ENCODE measurements around the gene YY1AP1. TPM values are rescaled to one million over a fixed set of nuclear protein-coding genes. Genes with fewer than 3 reads are reported as not detected.
"Not testable (repeated sequence)": the region's sequence is repeated elsewhere in the genome, so short reads cannot be mapped to it uniquely, and the experiment has no call there.

Gene YY1AP1
- total and polyA plus RNA-seq, 2 donors (not counting 3 experiments of a cell fraction or from before 2014, with no cell fraction given), result 42.3 to 46.4 TPM

DNA sequence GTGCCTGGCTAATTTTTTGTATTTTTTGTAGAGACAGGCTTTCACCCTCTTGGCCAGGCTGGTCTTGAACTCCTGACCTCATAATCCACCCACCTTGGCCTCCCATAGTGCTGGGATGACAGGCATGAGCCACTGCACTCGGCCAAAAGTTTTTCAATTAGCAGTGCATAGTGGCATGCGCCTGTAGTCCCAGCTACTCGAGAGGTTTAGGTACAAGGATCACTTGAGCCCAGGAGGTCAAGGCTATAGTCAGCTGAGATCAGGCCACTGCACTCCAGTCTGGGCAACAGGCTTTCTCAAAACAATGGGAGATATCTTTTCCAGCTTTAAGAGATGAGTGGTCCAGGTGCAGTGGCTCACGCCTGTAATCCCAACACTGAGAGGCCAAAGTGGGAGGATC, 31.1 kb upstream of the YY1AP1 start:
- H3K9ac ChIP-seq (replicated peaks; ENCODE audit: extremely low read depth, insufficient read depth, low read length), result no peak overlapping the region
- no peak for DNase-seq (ENCODE audit: low read depth, low spot score)
- H3K36me3 ChIP-seq (ENCODE audit: control insufficient read depth in 2 of 2, extremely low read depth in 1 of 2, insufficient read depth in 2 of 2, low read length in 2 of 2), result peaks cover 0 to 6% of the 10 kb centered on the region in 2 experiments
- ChIA-PET POLR2A (no interaction called here), CTCF (interaction anchor here (3.5 kb wide), 1 partner anchor 10 kb away, joined by 15 read pairs; no protein-coding TSS in a partner anchor)
- intact Hi-C loops (cut with micrococcal nuclease), result no loop called here
- no peaks in the 10 kb centered on the region for H3K9me3 ChIP-seq (replicated peaks; ENCODE audit: control insufficient read depth, insufficient read depth, low read length)
- H3K9me1 ChIP-seq (replicated peaks; ENCODE audit: control insufficient read depth, extremely low read depth, insufficient read depth, low read length), result no peaks in the 10 kb centered on the region
- dilution Hi-C loops (cut with MboI; ENCODE audit: extremely low pct_ligation_motif_present, low sequenced_read_pairs), result no loop called here
- H3K27ac ChIP-seq (ENCODE audit: insufficient read depth, low read depth, low read length), result no peak overlapping the region
- H3K4me1 ChIP-seq (ENCODE audit: control insufficient read depth, extremely low read depth, insufficient read depth, low read length), result no peaks in the 10 kb centered on the region
- no peak overlapping the region for H3K4me2 ChIP-seq (ENCODE audit: insufficient read depth, low read length)
- H2AFZ ChIP-seq (ENCODE audit: low read depth, low read length), result no peak overlapping the region
- H3K27me3 ChIP-seq (ENCODE audit: control insufficient read depth in 2 of 2, insufficient read depth in 2 of 2, low read length in 2 of 2), result no peaks in the 10 kb centered on the region
- no peak overlapping the region for H3K4me3 ChIP-seq (replicated peaks in 1 of 3; ENCODE audit: insufficient read depth in 1 of 3, low read depth in 1 of 3, low read length in 3 of 3)
- no peak for FAIRE-seq
- TF ChIP-seq, protein P1, sequence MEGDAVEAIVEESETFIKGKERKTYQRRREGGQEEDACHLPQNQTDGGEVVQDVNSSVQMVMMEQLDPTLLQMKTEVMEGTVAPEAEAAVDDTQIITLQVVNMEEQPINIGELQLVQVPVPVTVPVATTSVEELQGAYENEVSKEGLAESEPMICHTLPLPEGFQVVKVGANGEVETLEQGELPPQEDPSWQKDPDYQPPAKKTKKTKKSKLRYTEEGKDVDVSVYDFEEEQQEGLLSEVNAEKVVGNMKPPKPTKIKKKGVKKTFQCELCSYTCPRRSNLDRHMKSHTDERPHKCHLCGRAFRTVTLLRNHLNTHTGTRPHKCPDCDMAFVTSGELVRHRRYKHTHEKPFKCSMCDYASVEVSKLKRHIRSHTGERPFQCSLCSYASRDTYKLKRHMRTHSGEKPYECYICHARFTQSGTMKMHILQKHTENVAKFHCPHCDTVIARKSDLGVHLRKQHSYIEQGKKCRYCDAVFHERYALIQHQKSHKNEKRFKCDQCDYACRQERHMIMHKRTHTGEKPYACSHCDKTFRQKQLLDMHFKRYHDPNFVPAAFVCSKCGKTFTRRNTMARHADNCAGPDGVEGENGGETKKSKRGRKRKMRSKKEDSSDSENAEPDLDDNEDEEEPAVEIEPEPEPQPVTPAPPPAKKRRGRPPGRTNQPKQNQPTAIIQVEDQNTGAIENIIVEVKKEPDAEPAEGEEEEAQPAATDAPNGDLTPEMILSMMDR (IDR thresholded peaks at IDR 0.05; ENCODE audit: extremely low read depth in 1 of 2, insufficient read depth in 1 of 2, low read depth in 1 of 2, low read length in 2 of 2), result no peak
- TF ChIP-seq, protein P2, sequence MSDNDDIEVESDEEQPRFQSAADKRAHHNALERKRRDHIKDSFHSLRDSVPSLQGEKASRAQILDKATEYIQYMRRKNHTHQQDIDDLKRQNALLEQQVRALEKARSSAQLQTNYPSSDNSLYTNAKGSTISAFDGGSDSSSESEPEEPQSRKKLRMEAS (IDR thresholded peaks at IDR 0.05; ENCODE audit: insufficient read depth, insufficient read length), result no peak
- TF ChIP-seq JUN (IDR thresholded peaks at IDR 0.05; ENCODE audit: borderline replicate concordance, insufficient read depth, insufficient read length, low read depth) (no peak), GATA2 (IDR thresholded peaks at IDR 0.05; ENCODE audit: insufficient read depth, insufficient read length, low read depth, low read length) (no peak), FOS (IDR thresholded peaks at IDR 0.05; ENCODE audit: borderline replicate concordance, insufficient read depth, low read length) (no peak), EZH2 (IDR thresholded peaks at IDR 0.05; ENCODE audit: borderline replicate concordance, low read depth, low read length, severe bottlenecking) (no peak), POLR2AphosphoS5 (IDR thresholded peaks at IDR 0.05; ENCODE audit: insufficient read depth, low read depth, low read length) (no peak), POLR2A (IDR thresholded peaks at IDR 0.05; ENCODE audit: low read depth, low read length) (no peak), MYC (IDR thresholded peaks at IDR 0.05; ENCODE audit: low read depth, low read length) (no peak)
- H4K20me1 ChIP-seq (replicated peaks; ENCODE audit: control insufficient read depth, extremely low read depth, insufficient read depth, low read length), result no peaks in the 10 kb centered on the region
- H3K79me2 ChIP-seq (ENCODE audit: control insufficient read depth, insufficient read depth, low read length), result no peaks in the 10 kb centered on the region
- no TSS peak for BruUV-seq (replicated peaks)

DNA sequence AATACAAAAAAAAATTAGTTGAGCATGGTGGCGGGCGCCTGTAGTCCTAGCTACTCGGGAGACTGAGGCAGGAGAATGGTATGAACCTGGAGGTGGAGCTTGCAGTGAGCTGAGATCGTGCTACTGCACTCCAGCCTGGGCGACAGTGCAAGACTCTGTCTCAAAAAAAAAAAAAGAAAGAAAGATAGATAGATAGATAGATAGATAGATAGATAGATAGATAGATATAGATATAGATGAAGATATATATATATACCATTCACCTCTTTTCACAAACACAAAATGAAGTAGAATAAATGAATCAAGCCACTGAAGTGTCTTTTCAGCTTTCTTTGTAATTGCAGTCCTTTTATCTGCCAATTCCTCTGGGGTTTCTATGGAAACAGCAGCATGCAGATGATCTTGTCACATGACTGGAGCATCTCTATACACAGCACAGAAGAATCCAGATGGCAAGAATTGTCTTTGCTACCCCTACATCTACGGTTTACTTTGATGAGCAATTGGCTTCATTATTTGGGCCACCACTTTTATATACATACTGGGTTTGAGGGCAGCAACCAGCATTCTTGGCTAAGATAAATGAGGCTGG, 30.0 kb upstream of the YY1AP1 start:
- H3K27me3 ChIP-seq (ENCODE audit: control insufficient read depth in 2 of 2, insufficient read depth in 2 of 2, low read length in 2 of 2); H3K9me3 ChIP-seq (replicated peaks; ENCODE audit: control insufficient read depth, insufficient read depth, low read length); BruUV-seq (replicated peaks); H3K4me3 ChIP-seq (replicated peaks in 1 of 3; ENCODE audit: insufficient read depth in 1 of 3, low read depth in 1 of 3, low read length in 3 of 3); POLR2A ChIA-PET; H3K9ac ChIP-seq (replicated peaks; ENCODE audit: extremely low read depth, insufficient read depth, low read length); intact Hi-C loops (cut with micrococcal nuclease); H3K4me1 ChIP-seq (ENCODE audit: control insufficient read depth, extremely low read depth, insufficient read depth, low read length); H3K79me2 ChIP-seq (ENCODE audit: control insufficient read depth, insufficient read depth, low read length); H3K4me2 ChIP-seq (ENCODE audit: insufficient read depth, low read length); FAIRE-seq; dilution Hi-C loops (cut with MboI; ENCODE audit: extremely low pct_ligation_motif_present, low sequenced_read_pairs); H2AFZ ChIP-seq (ENCODE audit: low read depth, low read length); H3K9me1 ChIP-seq (replicated peaks; ENCODE audit: control insufficient read depth, extremely low read depth, insufficient read depth, low read length); H3K27ac ChIP-seq (ENCODE audit: insufficient read depth, low read depth, low read length); H4K20me1 ChIP-seq (replicated peaks; ENCODE audit: control insufficient read depth, extremely low read depth, insufficient read depth, low read length); H3K36me3 ChIP-seq (ENCODE audit: control insufficient read depth in 2 of 2, extremely low read depth in 1 of 2, insufficient read depth in 2 of 2, low read length in 2 of 2); DNase-seq (ENCODE audit: low read depth, low spot score): not testable (repeated sequence)
- CTCF ChIA-PET, result interaction anchor here (0.7 to 3.5 kb wide), 2 partner anchors 11 to 356 kb away, joined by 3 to 15 read pairs; no protein-coding TSS in a partner anchor

All from endothelial cell of umbilical vein (primary cell).